GM21717 (cell line): ENCODE measurements around the gene PDE9A.

Experiments
- ATAC-seq: cut with Tn5 transposase; IDR thresholded peaks from one replicate; pipeline ENCODE4 v1.9.1; 2021; ENCODE audit warnings: mild to moderate bottlenecking, moderate library complexity; ENCODE audit not compliant: unreplicated experiment

Gene PDE9A

GRCh38 chr21:42734323-42734971 lies 81.0 kb downstream of the PDE9A start:
- no peak for ATAC-seq

- no peak for ATAC-seq
Observed at GRCh38 chr21:42735061-42735460, 81.6 kb downstream of the PDE9A start.

DNA sequence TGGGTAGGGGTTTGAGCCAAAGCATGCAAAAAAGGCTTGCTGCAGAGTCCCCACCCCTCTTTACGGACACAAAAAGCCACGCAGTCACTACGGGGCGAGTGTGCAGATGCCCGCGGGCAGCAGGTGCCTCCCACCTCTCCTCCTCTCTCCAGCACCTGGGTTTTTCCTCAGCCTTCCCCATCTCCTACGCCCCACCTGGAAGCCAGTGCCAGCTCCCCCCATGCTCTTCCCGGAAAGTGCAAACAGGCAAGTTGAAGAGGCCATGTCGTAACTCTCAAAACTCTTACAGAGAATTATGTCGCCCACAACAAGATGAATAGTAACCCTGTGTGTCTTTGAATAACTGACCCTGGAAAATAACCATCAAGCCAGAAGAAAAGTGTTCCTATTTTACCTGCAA lies 82.5 kb downstream of the PDE9A start:
- no peak for ATAC-seq

DNA sequence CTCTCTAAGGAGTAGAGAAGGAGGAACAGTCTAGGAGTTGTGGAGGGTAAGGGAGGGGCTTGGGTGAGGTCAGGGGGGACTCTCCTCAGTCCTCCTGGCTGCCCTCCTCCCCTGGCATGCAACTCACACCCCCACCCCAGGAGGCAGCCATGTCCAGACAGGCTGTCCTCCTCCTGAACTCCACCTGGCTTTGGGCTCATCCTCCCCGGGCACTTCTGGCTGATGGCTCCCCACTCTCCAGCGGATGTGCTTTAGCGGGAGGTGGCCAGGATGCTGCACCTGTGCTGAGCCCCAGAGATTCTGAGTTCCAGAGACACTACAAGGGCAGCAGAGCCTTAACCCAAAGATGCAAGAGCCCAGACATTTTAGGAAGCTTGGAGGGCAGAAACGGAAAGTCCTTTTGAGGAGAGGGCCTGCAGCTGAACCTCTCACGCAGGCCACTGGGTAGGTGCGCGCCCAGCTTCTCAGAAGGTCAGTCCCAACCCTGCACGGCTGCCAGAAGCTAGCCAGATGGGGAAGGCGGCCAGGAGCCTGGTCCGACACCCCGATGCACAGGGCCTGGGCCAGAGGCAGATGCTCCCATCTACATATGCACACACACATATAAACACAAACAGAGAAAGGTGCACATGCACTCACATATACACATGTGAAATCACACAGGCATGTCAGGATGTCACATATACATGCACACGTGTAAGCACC lies 83.4 kb downstream of the PDE9A start:
- no peak for ATAC-seq

DNA sequence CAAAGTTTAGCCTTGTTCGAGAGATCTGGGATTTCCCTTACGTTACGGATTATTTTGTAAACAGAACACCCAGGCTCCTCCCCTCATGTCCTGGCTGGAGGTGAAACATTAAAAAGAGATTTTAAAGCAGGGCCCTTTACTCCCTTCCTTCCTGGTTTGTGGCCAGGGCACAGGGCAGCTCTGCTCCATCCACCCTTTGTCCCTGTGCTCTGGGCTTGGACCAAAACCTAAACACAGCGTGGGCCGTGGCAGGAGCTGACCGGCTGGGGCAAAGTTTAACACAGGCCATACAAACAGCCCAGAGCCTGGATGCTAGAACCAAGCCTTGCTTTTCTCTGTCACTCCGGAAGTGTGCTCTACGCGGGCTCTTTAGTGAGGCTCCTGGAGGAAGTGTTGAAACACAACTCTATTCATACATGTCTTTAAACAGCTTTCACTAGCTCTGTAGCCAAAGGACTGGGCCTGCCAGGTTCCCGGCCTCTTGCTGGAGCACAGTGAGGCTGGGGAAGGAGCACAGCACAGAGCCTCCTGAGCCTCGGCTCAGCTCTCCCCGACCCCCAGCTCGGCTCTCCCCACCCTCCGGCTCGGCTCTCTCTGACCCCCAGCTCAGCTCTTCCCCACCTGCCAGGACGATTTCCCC lies 84.7 kb downstream of the PDE9A start:
- no peak for ATAC-seq

DNA sequence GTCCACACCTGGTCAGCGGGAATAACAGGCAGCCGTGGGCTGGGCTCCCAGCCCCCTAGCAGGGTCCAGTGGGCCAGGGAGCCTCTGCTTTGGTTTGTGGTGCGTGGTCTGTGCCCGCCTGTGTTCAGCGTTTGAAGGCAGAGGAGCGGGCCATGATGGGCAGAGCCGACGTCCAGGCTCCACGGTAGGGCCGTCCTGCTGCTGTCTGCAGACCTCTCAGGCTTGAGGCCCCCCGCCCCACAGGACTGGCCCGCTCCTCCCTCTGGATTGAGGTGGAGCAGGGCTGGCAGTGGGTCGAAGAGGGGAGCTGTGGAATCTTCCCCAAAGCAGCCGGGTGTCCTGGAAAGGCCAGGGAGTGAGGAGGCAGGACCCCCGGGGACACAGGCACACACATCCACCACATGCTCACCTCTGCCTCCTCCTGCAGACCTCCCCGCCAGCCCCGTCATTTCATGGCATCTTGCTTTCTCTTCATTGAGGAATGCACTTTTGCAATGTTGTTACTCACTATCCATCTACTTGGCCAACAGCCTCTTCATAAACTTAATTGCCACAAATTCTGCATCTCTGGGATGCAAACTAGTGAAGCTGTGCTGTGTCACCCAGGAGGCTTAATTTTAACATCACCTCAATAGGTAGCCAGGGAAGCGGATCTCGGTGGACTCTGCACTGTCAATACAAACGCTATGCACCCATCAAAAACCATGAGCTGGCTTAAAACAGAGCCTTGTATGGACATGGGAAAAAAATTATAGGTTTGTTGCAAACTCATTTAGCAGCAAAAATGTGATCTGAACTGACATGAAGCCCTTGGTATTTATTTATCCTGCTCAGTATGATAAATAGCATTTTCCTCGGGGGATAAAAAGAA lies 85.9 kb downstream of the PDE9A start:
- no peak for ATAC-seq

DNA sequence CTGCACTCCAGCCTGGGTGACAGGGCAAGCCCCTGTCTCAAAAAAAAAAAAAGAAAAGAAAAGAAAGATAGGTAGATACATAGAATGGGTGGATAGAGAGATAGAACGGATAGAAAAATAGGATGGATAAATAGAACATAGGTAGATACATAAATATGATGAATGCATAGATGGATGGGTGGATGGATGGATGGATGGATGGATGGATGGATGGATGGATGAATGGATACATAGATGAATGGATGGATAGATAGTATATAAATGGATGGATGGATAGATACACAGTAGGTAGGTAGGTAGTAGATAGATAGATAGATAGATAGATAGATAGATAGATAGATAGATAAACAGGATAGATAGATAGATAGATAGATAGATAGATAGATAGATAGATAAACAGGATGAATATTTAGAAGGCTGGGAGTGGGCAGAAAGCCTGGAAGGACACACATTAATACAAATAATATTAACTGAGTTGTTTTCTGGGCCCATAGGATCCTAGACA lies 87.0 kb downstream of the PDE9A start:
- ATAC-seq: no peak

- ATAC-seq: no peak
Observed at GRCh38 chr21:42741066-42741465, 87.6 kb downstream of the PDE9A start.

GRCh38 chr21:42744520-42745445 lies 91.4 kb downstream of the PDE9A start:
- ATAC-seq: no peak

- ATAC-seq: no peak
Observed at GRCh38 chr21:42745511-42746239, 92.3 kb downstream of the PDE9A start.

DNA sequence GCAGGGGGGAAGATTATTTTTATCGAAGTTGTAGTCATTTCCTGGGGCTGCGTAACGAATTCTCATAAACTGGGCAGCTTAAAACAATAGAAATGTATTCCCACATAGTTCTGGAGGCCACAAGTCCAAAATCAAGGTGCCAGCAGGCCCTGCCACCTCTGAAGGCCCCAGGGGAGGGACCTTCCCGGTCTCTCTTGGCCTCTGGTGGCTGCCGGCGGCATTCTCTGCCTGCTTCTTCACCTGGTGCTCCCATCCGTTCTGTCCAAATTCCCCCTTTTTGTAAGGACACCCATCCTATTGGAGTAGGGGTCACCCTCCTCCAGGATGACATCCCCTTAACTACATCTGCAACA lies 92.8 kb downstream of the PDE9A start:
- no peak for ATAC-seq

GRCh38 chr21:42746593-42747275 lies 93.3 kb downstream of the PDE9A start:
- ATAC-seq: no peak

- no peak for ATAC-seq
Observed at GRCh38 chr21:42747276-42747701, 93.9 kb downstream of the PDE9A start.

DNA sequence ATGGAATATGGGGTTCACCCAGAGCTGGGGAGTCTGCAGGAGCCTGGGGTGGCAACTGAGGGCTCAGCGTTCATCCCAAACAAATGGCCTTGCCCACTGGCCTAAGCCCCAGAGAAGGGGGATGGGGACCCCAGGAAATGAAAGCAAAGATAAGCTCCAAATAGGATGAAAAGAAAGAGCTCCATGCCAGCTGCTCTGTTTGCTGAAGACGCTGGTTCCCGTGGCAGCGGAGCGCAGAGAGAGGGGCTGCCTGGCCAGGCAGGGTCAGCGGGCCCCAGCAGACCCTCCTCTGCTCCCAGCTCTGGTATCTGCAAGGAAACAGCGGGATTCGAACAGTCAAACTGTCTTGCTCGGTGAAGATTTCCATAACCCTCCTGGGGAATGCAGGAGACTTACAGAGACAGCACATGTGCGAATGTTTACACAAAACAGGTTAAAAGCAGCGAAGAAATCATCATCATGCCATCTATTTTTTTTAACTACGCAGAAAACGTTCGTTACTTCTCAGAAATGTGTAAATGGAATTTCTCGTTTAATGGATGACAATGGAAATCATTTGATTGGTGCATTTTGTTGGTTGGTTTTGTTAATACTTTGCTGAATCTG lies 94.4 kb downstream of the PDE9A start:
- ATAC-seq: no peak

DNA sequence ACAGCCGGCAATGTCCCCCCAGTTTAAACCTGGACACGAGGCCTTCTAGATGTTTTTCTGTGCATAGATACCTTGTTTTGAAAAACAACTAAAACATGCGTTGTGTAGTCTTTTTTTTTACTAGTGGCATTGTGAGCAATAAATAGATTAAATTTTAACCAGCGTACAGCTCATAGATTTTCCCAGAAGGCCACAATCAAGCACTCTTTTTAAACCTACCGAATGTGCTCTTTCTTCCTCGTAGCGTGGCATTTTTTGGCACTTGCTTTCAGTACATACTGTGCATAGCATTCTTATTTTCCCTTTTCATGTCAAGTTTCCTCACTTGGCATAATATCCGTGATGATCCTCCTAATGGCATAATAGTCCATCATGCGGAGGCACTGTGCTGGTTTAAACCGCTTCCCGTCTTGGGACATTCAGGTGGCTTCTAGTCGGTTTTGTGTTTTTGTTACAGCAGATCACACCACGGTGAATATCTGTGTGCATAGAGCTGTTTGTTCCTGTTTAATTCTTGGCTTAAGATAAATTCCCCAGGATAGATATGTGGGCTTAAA lies 95.3 kb downstream of the PDE9A start:
- ATAC-seq: no peak

GRCh38 chr21:42750737-42751530 lies 97.5 kb downstream of the PDE9A start:
- no peak for ATAC-seq

- no peak for ATAC-seq
Observed at GRCh38 chr21:42751866-42752265, 98.4 kb downstream of the PDE9A start.
